NCI-H1436 treated with DMSO at 0.1 percent for 48 hours (cell line): Measurements from ENCODE around the gene MAP4K4.
"Not testable (repeated sequence)": the region's sequence is repeated elsewhere in the genome, so short reads cannot be mapped to it uniquely, and the experiment has no call there.

Source experiments
- DNase-seq: peaks from one replicate; lab custom pipeline; 2025; lab: John Stamatoyannopoulos, UW

MAP4K4 gene

GRCh38 chr2:101912545-101912944, 215.0 kb downstream of the MAP4K4 start:
- DNase-seq = no peak

DNA sequence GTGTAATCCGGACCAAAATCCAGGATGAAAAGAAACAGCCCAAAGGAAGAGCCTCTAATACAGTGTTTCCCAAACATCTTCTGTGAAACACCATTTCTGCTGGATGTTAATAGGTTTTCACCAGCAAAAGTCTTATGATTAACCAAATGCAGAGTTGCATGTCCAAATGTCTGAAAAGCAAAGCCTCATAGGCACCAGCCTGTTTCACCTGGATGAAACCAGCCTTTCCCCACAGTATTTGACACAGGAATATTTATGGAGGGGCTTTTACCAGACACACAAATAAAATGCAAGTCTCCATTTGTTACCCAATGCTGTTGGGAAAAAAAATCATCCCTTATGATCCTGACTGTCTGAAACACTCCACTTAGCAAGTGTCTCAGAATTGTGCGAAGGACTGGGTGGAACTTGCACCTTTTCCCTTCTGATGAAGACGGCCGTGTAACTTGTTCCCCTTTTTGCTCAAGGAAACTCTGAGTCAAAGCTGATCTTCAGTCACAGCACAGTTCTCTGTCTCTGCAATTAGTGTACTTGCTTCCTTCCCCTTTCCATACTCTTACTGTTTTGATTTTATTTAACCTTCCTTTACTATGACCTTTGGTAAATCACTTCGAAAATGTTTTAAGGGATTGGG, 223.9 kb downstream of the MAP4K4 start:
- no peak for DNase-seq

GRCh38 chr2:101921953-101922325, 224.4 kb downstream of the MAP4K4 start:
- no peak for DNase-seq

DNA sequence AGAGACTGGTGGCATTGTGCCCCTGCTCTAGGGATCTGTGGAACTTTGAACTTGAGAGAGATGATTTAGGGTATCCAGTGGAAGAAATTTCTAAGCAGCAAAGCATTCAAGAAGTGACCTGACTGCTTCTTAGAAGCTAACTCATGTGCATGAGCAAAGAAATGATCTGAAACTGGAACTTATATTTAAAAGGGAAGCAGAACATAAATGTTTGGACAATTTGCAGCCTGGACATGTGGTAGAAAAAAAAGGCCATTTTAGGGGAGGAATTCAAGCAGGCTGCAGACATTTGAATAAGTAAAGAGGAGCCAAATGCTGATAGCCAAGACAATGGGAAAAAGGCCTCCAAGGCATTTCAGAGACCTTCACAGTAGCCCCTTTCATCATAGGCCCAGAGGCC, 226.8 kb downstream of the MAP4K4 start:
- DNase-seq = not testable (repeated sequence)

DNA sequence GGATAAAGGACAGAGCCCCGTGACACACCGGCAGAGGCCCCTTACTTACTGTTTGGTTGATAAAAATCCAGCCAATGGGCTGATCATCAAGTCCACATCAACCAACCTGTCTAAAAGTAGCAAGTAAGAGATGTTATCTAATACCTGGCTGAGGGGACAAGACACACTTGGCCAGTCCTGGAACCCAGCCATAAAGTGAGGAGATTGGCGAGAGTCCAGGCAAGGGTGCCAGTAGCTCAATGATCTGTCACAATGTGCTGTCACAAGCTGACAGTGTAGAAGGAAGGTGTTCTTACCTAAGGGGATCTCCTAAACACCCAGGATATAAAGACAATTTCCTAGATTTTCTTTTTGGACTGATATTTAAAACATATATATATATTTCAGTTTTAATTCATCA, 232.5 kb downstream of the MAP4K4 start:
- no peak for DNase-seq

GRCh38 chr2:101930847-101931246, 233.3 kb downstream of the MAP4K4 start:
- no peak for DNase-seq

GRCh38 chr2:101931402-101931801, 233.9 kb downstream of the MAP4K4 start:
- no peak for DNase-seq

DNA sequence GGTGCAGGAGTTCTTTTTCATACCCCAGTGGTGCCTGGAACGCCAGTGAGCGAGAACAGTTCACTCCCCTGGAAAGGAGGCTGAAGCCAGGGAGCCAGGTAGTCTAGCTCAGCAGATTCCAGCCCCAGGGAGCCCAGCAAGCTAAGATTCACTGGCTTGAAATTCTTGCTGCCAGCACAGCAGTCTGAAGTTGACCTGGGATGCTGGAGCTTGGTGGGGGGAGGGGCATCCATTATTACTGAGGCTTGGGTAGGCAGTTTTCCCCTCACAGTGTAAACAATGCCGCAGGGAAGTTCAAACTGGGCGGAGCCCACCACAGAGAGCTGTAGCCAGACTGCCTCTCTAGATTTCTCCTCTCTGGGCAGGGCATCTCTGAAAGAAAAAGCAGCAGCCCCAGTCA, 238.3 kb downstream of the MAP4K4 start:
- DNase-seq = not testable (repeated sequence)

DNA sequence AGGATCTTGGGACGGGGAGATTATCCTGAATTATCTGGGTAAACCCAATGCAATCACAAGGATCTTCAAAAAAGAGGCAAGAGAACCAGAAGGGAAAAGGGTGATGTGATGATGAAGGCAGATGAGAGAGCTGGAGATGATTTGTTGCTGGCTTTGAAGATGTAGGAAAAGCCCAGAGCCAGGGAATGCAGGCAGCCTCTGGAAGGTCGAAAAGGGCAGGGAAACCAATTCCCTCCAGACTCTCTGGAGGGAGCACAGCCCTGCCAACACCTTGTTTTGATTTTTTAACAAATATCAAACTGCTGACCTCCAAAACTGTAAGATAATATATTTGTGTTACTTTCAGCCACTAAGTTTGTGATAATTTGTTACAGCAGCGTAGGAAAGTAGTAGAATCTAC, 245.3 kb downstream of the MAP4K4 start:
- DNase-seq = no peak
